Neutrophil (primary cell): ENCODE data around the gene JAKMIP1.

Experiments used
- H3K27ac ChIP-seq: fragments of 200-600 bp; sonication (generic); 2 replicates; pipeline ENCODE4 v1.5.1; 2016; ENCODE audit warnings: mild to moderate bottlenecking, moderate library complexity
- H3K27me3 ChIP-seq: fragments of 200-600 bp; sonication (generic); 2 replicates; pipeline ENCODE4 v1.6.0; 2016; ENCODE audit warnings: mild to moderate bottlenecking
- H3K36me3 ChIP-seq: fragments of 200-600 bp; sonication (generic); 2 replicates; pipeline ENCODE4 v1.5.1; 2017
- H3K4me1 ChIP-seq, 2 experiments: fragments of 200-600 bp in 1 of 2; sonication (generic) in 1 of 2; 1 replicate in 1 of 2; 2 replicates in 1 of 2; pipeline versions ENCODE4 v1.5.1 to v1.6.1; 2013 to 2016; ENCODE audit warnings: low read depth in 1 of 2, low read length in 1 of 2, mild to moderate bottlenecking in 1 of 2, moderate library complexity in 1 of 2; ENCODE audit not compliant: control insufficient read depth in 1 of 2, insufficient read depth in 1 of 2
- H3K4me3 ChIP-seq, 2 experiments: fragments of 200-600 bp in 1 of 2; sonication (generic) in 1 of 2; 1 replicate in 1 of 2; 2 replicates in 1 of 2; pipeline ENCODE4 v1.5.1; 2013 to 2016; ENCODE audit warnings: low read depth in 1 of 2, low read length in 1 of 2, mild to moderate bottlenecking in 1 of 2, moderate library complexity in 1 of 2
- H3K9me3 ChIP-seq: fragments of 200-600 bp; sonication (generic); 2 replicates; pipeline ENCODE4 v1.5.1; 2016
- CTCF ChIP-seq: fragments of 200-600 bp; sonication (generic); IDR thresholded peaks from 2 replicates; pipeline ENCODE4 v1.5.1; 2016; ENCODE audit warnings: antibody characterized with exemption

The JAKMIP1 gene

GRCh38 chr4:6194458-6195195 is 5.7 kb downstream of the JAKMIP1 start:
- Histone ChIP-seq H3K27ac (no peak overlapping the region), H3K27me3 (peaks cover 38% of the 10 kb centered on the region), H3K36me3 (no peaks in the 10 kb centered on the region), H3K9me3 (no peaks in the 10 kb centered on the region), H3K4me3 (no peak overlapping the region), H3K4me1 (no peaks in the 10 kb centered on the region)
- no peak for TF ChIP-seq CTCF

GRCh38 chr4:6193399-6193798 is 7.0 kb downstream of the JAKMIP1 start:
- no peaks in the 10 kb centered on the region for H3K4me1 ChIP-seq
- no peaks in the 10 kb centered on the region for H3K9me3 ChIP-seq
- peaks cover 25% of the 10 kb centered on the region for H3K27me3 ChIP-seq
- no peaks in the 10 kb centered on the region for H3K36me3 ChIP-seq
- H3K4me3 ChIP-seq: no peak overlapping the region
- TF ChIP-seq CTCF: no peak
- no peak overlapping the region for H3K27ac ChIP-seq

GRCh38 chr4:6192245-6192644 is 8.1 kb downstream of the JAKMIP1 start:
- Histone ChIP-seq H3K4me3 (no peak overlapping the region), H3K4me1 (no peaks in the 10 kb centered on the region), H3K36me3 (no peaks in the 10 kb centered on the region), H3K27me3 (peaks cover 14% of the 10 kb centered on the region), H3K27ac (no peak overlapping the region), H3K9me3 (no peaks in the 10 kb centered on the region)
- no peak for TF ChIP-seq CTCF

- Histone ChIP-seq H3K4me1 (no peaks in the 10 kb centered on the region), H3K27me3 (peaks cover 9% of the 10 kb centered on the region), H3K36me3 (no peaks in the 10 kb centered on the region), H3K27ac (no peak overlapping the region), H3K4me3 (no peak overlapping the region), H3K9me3 (no peaks in the 10 kb centered on the region)
- TF ChIP-seq CTCF: no peak
Measured at GRCh38 chr4:6191448-6192130, 8.8 kb downstream of the JAKMIP1 start.

- Histone ChIP-seq H3K9me3 (no peaks in the 10 kb centered on the region), H3K27ac (no peak overlapping the region), H3K4me1 (no peaks in the 10 kb centered on the region), H3K27me3 (no peaks in the 10 kb centered on the region), H3K36me3 (no peaks in the 10 kb centered on the region), H3K4me3 (no peak overlapping the region)
- TF ChIP-seq CTCF: no peak
Measured at GRCh38 chr4:6190486-6190885, 9.9 kb downstream of the JAKMIP1 start.
